Liver (tissue), 3 donors: ENCODE measurements around the gene AFAP1.

Experiments used
- CTCF ChIP-seq: fragments of 150-350 bp; IDR thresholded peaks from 2 replicates; pipeline ENCODE4 v1.5.1; 2017; ENCODE audit warnings: improper control_type of control experiment, low read depth, low read length; ENCODE audit not compliant: missing input control
- MAX ChIP-seq: IDR thresholded peaks from 2 replicates; pipeline ENCODE4 v1.6.1; 2016; ENCODE audit warnings: antibody characterized with exemption
- SP1 ChIP-seq: IDR thresholded peaks from 2 replicates; pipeline ENCODE4 v1.6.1; 2018; ENCODE audit warnings: antibody characterized with exemption, mild to moderate bottlenecking
- TAF1 ChIP-seq: conservative IDR thresholded peaks from 2 replicates; pipeline ENCODE4 v1.6.1; 2016; ENCODE audit warnings: antibody characterized with exemption, mild to moderate bottlenecking
- YY1 ChIP-seq: IDR thresholded peaks from 2 replicates; pipeline ENCODE4 v1.6.1; 2016; ENCODE audit warnings: antibody characterized with exemption, mild to moderate bottlenecking
- donor health status: healthy.
- donor health status: healthy.

GRCh38 chr4:7818399-7818911 lies 121.2 kb downstream of the AFAP1 start:
- TF ChIP-seq CTCF (no peak), YY1 (no peak), SP1 (no peak), TAF1 (no peak), MAX (no peak)
